Suprapubic skin (tissue), 3 donors: ENCODE measurements around the gene ECI2.

Source experiments
- EP300 ChIP-seq: sonication (generic); formaldehyde crosslinking; IDR thresholded peaks from one replicate; pipeline ENCODE4 v1.6.1; 2017; ENCODE audit warnings: antibody characterized with exemption
- TF ChIP-seq, protein P1 (sequence below), 2 donors: fragments of 200-600 bp in 1 of 2; fragments of 450-650 bp in 1 of 2; sonication (generic) in 1 of 2; IDR thresholded peaks; one replicate each; pipeline ENCODE4 v1.5.1; 2016 to 2019; ENCODE audit warnings: antibody characterized with exemption in 2 of 2, mild to moderate bottlenecking in 1 of 2, moderate library complexity in 1 of 2

DNA sequence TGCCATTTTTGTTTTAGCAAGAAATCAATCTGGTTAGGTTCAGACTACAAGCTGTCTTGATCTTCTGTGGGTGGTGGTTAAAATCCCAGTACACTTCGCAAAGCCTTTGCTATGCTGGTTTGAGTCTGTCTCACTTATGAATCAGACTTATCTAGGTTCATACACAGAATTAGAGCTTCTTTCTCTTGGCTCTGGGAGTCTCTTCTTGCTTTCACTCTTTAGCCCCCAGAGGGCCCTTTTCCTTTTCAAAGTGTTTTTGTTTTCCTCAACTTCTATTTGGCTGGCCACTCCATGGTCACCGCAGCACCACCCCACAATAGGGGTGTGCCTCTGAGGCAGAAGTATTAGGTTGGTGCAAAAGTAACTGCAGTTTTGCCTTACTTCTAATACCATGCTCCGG, 21.3 kb downstream of the ECI2 start:
- TF ChIP-seq, protein P1, sequence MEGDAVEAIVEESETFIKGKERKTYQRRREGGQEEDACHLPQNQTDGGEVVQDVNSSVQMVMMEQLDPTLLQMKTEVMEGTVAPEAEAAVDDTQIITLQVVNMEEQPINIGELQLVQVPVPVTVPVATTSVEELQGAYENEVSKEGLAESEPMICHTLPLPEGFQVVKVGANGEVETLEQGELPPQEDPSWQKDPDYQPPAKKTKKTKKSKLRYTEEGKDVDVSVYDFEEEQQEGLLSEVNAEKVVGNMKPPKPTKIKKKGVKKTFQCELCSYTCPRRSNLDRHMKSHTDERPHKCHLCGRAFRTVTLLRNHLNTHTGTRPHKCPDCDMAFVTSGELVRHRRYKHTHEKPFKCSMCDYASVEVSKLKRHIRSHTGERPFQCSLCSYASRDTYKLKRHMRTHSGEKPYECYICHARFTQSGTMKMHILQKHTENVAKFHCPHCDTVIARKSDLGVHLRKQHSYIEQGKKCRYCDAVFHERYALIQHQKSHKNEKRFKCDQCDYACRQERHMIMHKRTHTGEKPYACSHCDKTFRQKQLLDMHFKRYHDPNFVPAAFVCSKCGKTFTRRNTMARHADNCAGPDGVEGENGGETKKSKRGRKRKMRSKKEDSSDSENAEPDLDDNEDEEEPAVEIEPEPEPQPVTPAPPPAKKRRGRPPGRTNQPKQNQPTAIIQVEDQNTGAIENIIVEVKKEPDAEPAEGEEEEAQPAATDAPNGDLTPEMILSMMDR (IDR thresholded peaks at IDR 0.05): no peak
- TF ChIP-seq EP300: no peak
